Skeletal muscle satellite cell (primary cell): Measurements from ENCODE around the gene TMEM37. TPM values are rescaled to one million over a fixed set of nuclear protein-coding genes. Genes with fewer than 3 reads are reported as not detected.

ENCODE experiments used
- H3K27me3 ChIP-seq: 2 replicates; pipeline ENCODE4 v1.7.0; 2013; ENCODE audit warnings: low read length; ENCODE audit not compliant: control insufficient read depth, insufficient read depth
- H3K36me3 ChIP-seq: 2 replicates; pipeline ENCODE4 v1.7.0; 2013; ENCODE audit warnings: mild to moderate bottlenecking, control low read depth, low read length; ENCODE audit not compliant: insufficient read depth
- H3K4me1 ChIP-seq: 2 replicates; pipeline ENCODE4 v1.7.0; 2013; ENCODE audit warnings: low read length; ENCODE audit not compliant: control insufficient read depth, insufficient read depth
- H3K4me2 ChIP-seq: 2 replicates; pipeline ENCODE4 v1.7.0; 2013; ENCODE audit warnings: mild to moderate bottlenecking, low read length
- H3K4me3 ChIP-seq: 2 replicates; pipeline ENCODE4 v1.7.0; 2013; ENCODE audit warnings: low read length
- H3K9ac ChIP-seq: 2 replicates; pipeline ENCODE4 v1.7.0; 2013; ENCODE audit warnings: mild to moderate bottlenecking, low read depth, low read length, moderate library complexity
- H3K9me3 ChIP-seq: replicated peaks from 2 replicates; pipeline ENCODE4 v1.7.0; 2013; ENCODE audit warnings: mild to moderate bottlenecking, control low read depth, low read length
- total RNA-seq: library from RNA; depleted of rRNA; stranded (reverse); fragments of >200 nt; gene quantifications from 2 replicates; pipeline ENCODE4 v1.2.3, GENCODE V29; 2012; rRNA removed

The TMEM37 gene, protein sequence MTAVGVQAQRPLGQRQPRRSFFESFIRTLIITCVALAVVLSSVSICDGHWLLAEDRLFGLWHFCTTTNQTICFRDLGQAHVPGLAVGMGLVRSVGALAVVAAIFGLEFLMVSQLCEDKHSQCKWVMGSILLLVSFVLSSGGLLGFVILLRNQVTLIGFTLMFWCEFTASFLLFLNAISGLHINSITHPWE
- total RNA-seq, result not detected in 2 replicates

DNA sequence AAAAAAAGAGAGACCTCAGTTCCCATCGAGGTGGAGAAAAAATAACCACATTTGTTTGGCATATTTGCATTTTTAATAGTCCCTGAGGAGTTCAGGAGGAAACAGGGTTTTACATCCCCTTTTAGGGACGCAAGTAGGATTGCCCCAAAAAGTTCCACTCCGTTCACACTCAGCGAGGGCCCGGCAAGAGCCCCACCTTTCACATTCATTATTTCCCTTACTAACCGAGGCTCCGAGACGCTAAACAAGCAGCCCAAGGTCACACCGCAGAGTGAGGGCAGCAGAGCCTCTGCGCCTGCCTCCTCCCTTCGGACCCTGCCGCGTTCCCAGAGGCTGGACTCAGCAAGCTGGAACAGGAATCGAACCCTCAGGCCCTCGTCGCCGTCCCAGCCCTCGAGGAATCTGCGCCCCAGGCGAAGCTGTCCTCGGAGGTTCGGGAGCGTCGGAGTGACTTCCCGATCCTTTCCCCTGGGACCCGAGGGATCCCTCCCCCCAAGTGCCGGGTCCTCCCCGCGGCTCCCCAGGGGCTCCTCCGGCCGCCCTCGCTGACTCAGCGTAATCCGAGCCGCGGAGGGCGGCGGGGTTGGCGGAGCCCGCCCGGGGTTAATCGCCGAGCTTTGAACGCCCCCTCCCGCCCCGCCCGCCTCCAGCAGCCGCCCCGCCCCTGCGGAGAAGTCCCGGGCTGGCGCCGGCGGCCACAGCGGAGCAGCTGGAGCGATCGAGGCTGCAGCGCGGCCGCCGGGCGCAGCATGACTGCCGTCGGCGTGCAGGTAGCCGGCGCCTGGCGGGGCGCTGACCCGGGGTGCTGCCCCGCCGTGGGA lies at the start of gene TMEM37:
Gene TMEM37 (plus strand): TSS at position 700 of the 821 bp plus-strand sequence. CDS start 50 bp downstream, at position 750.
- no peaks in the 10 kb centered on the region for H3K9me3 ChIP-seq
- H3K4me1 ChIP-seq, result peaks cover 13% of the 10 kb centered on the region
- H3K27me3 ChIP-seq, result peaks cover 74% of the 10 kb centered on the region
- peak within 1 kb of the TSS; percentile 74 for H3K4me2 ChIP-seq
- H3K4me3 ChIP-seq, result peak within 1 kb of the TSS; percentile 72
- H3K9ac ChIP-seq, result peak within 1 kb of the TSS; percentile 36
- H3K36me3 ChIP-seq, result no peaks in the 10 kb centered on the region

- Histone ChIP-seq H3K36me3 (no peaks in the 10 kb centered on the region), H3K4me3 (no peak overlapping the region), H3K9ac (no peak overlapping the region), H3K4me1 (peaks cover 11% of the 10 kb centered on the region), H3K9me3 (no peaks in the 10 kb centered on the region), H3K27me3 (peaks cover 16% of the 10 kb centered on the region), H3K4me2 (no peak overlapping the region)
These were observed 48.1 kb upstream of the TMEM37 start for GRCh38 chr2:119383410-119384140.

GRCh38 chr2:119384971-119385370 lies 46.7 kb upstream of the TMEM37 start:
- Histone ChIP-seq H3K36me3 (no peaks in the 10 kb centered on the region), H3K4me2 (no peak overlapping the region), H3K27me3 (peaks cover 16% of the 10 kb centered on the region), H3K9me3 (no peaks in the 10 kb centered on the region), H3K9ac (no peak overlapping the region), H3K4me1 (peaks cover 19% of the 10 kb centered on the region), H3K4me3 (no peak overlapping the region)

GRCh38 chr2:119385466-119385865 lies 46.2 kb upstream of the TMEM37 start:
- Histone ChIP-seq H3K27me3 (peaks cover 16% of the 10 kb centered on the region), H3K9ac (no peak overlapping the region), H3K36me3 (no peaks in the 10 kb centered on the region), H3K4me1 (peaks cover 19% of the 10 kb centered on the region), H3K4me2 (no peak overlapping the region), H3K9me3 (no peaks in the 10 kb centered on the region), H3K4me3 (no peak overlapping the region)

DNA sequence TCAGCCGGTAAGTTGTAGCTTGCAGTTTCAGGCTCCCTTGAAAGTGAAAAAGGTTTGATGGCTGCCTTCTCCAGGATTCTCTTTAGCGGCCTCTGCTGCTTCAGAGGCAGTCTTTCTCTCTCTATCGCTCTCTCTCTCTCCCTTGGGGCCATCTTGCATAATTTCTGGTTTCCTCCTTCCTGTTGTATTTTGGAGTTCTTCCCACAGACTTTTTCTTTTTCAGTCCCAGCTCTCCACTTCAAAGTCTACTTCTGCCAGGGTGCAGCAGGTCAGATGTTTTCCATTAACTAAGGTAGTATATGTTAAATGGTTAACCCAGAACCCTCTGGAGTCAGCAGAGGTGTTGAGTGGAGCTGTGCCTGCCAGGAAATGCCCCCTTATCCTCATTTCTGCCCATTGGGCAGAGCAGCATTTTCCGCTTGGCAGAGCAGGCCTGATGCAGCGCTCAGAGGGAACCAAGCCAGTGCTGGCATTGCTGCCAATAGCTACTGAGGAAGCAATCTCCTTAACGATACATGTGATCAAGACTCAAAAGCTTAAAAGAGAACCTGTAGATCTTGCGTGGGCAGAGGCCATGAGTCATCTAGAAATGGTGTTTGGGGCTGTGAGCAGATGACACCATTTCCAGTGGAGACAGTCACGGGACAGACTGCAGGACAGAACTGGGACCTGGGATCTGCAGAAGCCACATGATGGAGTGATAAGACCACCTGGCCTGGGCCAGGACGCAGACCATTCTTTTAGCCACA lies 44.1 kb upstream of the TMEM37 start:
- Histone ChIP-seq H3K4me1 (peaks cover 19% of the 10 kb centered on the region), H3K27me3 (peaks cover 2% of the 10 kb centered on the region), H3K9ac (no peak overlapping the region), H3K36me3 (no peaks in the 10 kb centered on the region), H3K9me3 (no peaks in the 10 kb centered on the region), H3K4me3 (no peak overlapping the region), H3K4me2 (peak overlapping the region; percentile 52)

- no peak overlapping the region for H3K9ac ChIP-seq
- peak overlapping the region; percentile 51 for H3K4me2 ChIP-seq
- H3K27me3 ChIP-seq, result no peaks in the 10 kb centered on the region
- no peaks in the 10 kb centered on the region for H3K36me3 ChIP-seq
- no peak overlapping the region for H3K4me3 ChIP-seq
- peaks cover 19% of the 10 kb centered on the region for H3K4me1 ChIP-seq
- no peaks in the 10 kb centered on the region for H3K9me3 ChIP-seq
These were observed 41.9 kb upstream of the TMEM37 start for GRCh38 chr2:119389615-119390306.

- Histone ChIP-seq H3K4me1 (peaks cover 8% of the 10 kb centered on the region), H3K27me3 (peaks cover 7% of the 10 kb centered on the region), H3K9ac (no peak overlapping the region), H3K4me2 (no peak overlapping the region), H3K4me3 (no peak overlapping the region), H3K9me3 (no peaks in the 10 kb centered on the region), H3K36me3 (no peaks in the 10 kb centered on the region)
These were observed 37.5 kb upstream of the TMEM37 start for GRCh38 chr2:119393971-119394748.

- H3K4me1 ChIP-seq, result no peaks in the 10 kb centered on the region
- no peak overlapping the region for H3K4me3 ChIP-seq
- no peaks in the 10 kb centered on the region for H3K36me3 ChIP-seq
- no peak overlapping the region for H3K9ac ChIP-seq
- H3K9me3 ChIP-seq, result no peaks in the 10 kb centered on the region
- H3K27me3 ChIP-seq, result peaks cover 13% of the 10 kb centered on the region
- no peak overlapping the region for H3K4me2 ChIP-seq
These were observed 34.5 kb upstream of the TMEM37 start for GRCh38 chr2:119397196-119397595.

DNA sequence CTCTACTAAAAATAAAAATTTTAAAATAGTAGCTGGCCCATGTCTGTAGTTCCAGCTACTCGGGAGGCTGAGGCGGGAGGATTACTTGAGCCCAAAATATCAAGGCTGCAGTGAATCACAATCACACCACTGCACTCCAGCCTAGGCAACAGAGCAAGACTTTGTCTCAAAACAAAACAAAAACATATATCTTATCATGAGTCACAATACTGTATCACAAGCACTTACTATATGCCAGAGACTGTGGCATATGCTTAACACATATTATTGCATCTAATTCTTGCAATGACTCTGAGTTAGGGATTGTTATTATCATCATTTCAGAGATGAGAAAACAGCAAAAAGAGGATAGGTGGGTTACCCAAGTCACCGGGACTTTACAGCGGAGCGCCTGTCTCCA lies 29.5 kb upstream of the TMEM37 start:
- Histone ChIP-seq H3K9me3 (no peaks in the 10 kb centered on the region), H3K36me3 (no peaks in the 10 kb centered on the region), H3K9ac (no peak overlapping the region), H3K4me2 (no peak overlapping the region), H3K4me1 (no peaks in the 10 kb centered on the region), H3K27me3 (peaks cover 27% of the 10 kb centered on the region), H3K4me3 (no peak overlapping the region)
